ENCODE measurements around the gene CLCNKA.

The CLCNKA gene

GRCh38 chr1:15981679-15982078 lies 40.2 kb upstream of the CLCNKA start:
- H3K4me3 ChIP-seq (replicated peaks; ENCODE audit: low read depth, low read length), result no peak overlapping the region
- no peak for TF ChIP-seq CTCF (IDR thresholded peaks at IDR 0.05; ENCODE audit: low read depth, low read length, missing control alignments)
- DNase-seq (ENCODE audit: extremely low read depth, low read depth), result no peak

- DNase-seq (ENCODE audit: extremely low read depth, low read depth), result no peak
- TF ChIP-seq CTCF (IDR thresholded peaks at IDR 0.05; ENCODE audit: low read depth, low read length, missing control alignments), result no peak
- H3K4me3 ChIP-seq (replicated peaks; ENCODE audit: low read depth, low read length), result no peak overlapping the region
Measured at GRCh38 chr1:15983275-15983674, 38.6 kb upstream of the CLCNKA start.

DNA sequence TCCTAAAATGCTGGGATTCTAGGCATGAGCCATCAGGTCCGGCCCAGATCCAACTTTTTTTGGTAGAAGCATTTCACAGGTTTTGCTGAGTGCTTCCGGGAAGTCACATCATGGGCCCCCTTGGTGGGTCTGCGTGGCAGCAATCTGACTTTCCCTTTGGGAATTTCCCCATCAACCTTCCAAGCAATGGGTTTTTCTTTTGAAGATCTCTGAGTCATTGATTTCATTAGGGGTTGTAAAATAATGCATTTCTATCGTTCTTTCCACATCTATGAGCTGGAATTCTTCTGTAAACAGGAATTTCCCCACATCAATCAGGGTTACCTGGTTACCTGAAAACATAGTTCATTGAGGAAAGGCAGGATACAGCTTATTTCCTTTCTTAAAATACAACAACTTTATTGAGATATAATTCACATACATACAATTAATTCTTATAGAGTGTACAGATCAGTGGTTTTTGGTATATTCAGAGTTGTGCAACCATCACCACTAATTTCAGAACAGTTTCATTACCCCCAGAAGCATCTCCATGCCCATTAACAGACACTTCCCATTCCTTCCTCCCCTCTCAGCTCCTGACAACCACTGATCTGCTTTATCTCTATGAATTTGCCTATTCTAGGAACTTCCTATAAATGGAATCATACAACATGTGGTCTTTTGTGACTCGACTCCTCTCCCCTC lies 36.1 kb upstream of the CLCNKA start:
- H3K4me3 ChIP-seq (replicated peaks; ENCODE audit: low read depth, low read length), result no peak overlapping the region
- no peak for TF ChIP-seq CTCF (IDR thresholded peaks at IDR 0.05; ENCODE audit: low read depth, low read length, missing control alignments)
- DNase-seq (ENCODE audit: extremely low read depth, low read depth), result no peak

GRCh38 chr1:15988856-15989736 lies 32.7 kb upstream of the CLCNKA start:
- no peak for DNase-seq (ENCODE audit: extremely low read depth, low read depth)
- no peak for TF ChIP-seq CTCF (IDR thresholded peaks at IDR 0.05; ENCODE audit: low read depth, low read length, missing control alignments)
- H3K4me3 ChIP-seq (replicated peaks; ENCODE audit: low read depth, low read length), result no peak overlapping the region

- no peak for TF ChIP-seq CTCF (IDR thresholded peaks at IDR 0.05; ENCODE audit: low read depth, low read length, missing control alignments)
- no peak for DNase-seq (ENCODE audit: extremely low read depth, low read depth)
- no peak overlapping the region for H3K4me3 ChIP-seq (replicated peaks; ENCODE audit: low read depth, low read length)
Measured at GRCh38 chr1:15989776-15990175, 32.1 kb upstream of the CLCNKA start.

GRCh38 chr1:15991427-15992186 lies 30.2 kb upstream of the CLCNKA start:
- no peak for DNase-seq (ENCODE audit: extremely low read depth, low read depth)
- TF ChIP-seq CTCF (IDR thresholded peaks at IDR 0.05; ENCODE audit: low read depth, low read length, missing control alignments), result no peak
- H3K4me3 ChIP-seq (replicated peaks; ENCODE audit: low read depth, low read length), result no peak overlapping the region
